Measurements from ENCODE around the gene FBXL12.

GRCh38 chr19:9848762-9849161 is 29.9 kb upstream of the FBXL12 start:
- TF ChIP-seq CTCF (conservative IDR thresholded peaks at IDR 0.05; ENCODE audit: low read length) (no peak), EZH2phosphoT487 (IDR thresholded peaks at IDR 0.05; ENCODE audit: borderline replicate concordance) (no peak)
